ENCODE measurements around the gene MBP.

The MBP gene

GRCh38 chr18:77054606-77055428 is 77.8 kb downstream of the MBP start:
- DNase-seq: peak; percentile 85
- H3K9ac ChIP-seq (ENCODE audit: low read length): no peak overlapping the region
- H3K27me3 ChIP-seq (ENCODE audit: insufficient read depth, low read length, poor library complexity): no peaks in the 10 kb centered on the region
- H4K8ac ChIP-seq (ENCODE audit: low read depth, low read length): no peak overlapping the region
- H3K56ac ChIP-seq (ENCODE audit: low read length): peak overlapping the region; percentile 56
- no peaks in the 10 kb centered on the region for H3K36me3 ChIP-seq (ENCODE audit: control insufficient read depth, insufficient read depth, low read length)
- no peak overlapping the region for H3K23ac ChIP-seq (ENCODE audit: low read length)
- H2AK5ac ChIP-seq (ENCODE audit: low read length): no peak overlapping the region
- no CpG with 5 or more reads among the region's 15 CpGs for WGBS (ENCODE audit: extremely low coverage, insufficient coverage, low lambda C conversion rate)
- no peak overlapping the region for H3K27ac ChIP-seq (ENCODE audit: low read depth, low read length)
- no peak overlapping the region for H2BK120ac ChIP-seq (ENCODE audit: low read depth, low read length)
- H3K79me1 ChIP-seq (ENCODE audit: low read length): no peaks in the 10 kb centered on the region
- no peak overlapping the region for H3K4me2 ChIP-seq (ENCODE audit: low read length)
- no peak overlapping the region for H4K5ac ChIP-seq (ENCODE audit: low read length)
- no peak overlapping the region for H2BK5ac ChIP-seq (ENCODE audit: low read length)
- peaks cover 12% of the 10 kb centered on the region for H3K4me1 ChIP-seq (ENCODE audit: control insufficient read depth, low read depth, low read length)
- no peaks in the 10 kb centered on the region for H3K79me2 ChIP-seq (ENCODE audit: control insufficient read depth, insufficient read depth, low read length)
- no peak overlapping the region for H3K4ac ChIP-seq (ENCODE audit: low read depth, low read length)
- no peak overlapping the region for H3K4me3 ChIP-seq (ENCODE audit: low read length)
- no peak overlapping the region for H2BK15ac ChIP-seq (replicated peaks; ENCODE audit: low read depth)
- H3K18ac ChIP-seq (ENCODE audit: low read length): no peak overlapping the region

GRCh38 chr18:77054288-77054605 is 78.3 kb downstream of the MBP start:
- Histone ChIP-seq H4K8ac (ENCODE audit: low read depth, low read length) (no peak overlapping the region), H3K18ac (ENCODE audit: low read length) (no peak overlapping the region), H2BK5ac (ENCODE audit: low read length) (no peak overlapping the region), H3K27me3 (ENCODE audit: insufficient read depth, low read length, poor library complexity) (no peaks in the 10 kb centered on the region), H4K5ac (ENCODE audit: low read length) (no peak overlapping the region), H2BK15ac (replicated peaks; ENCODE audit: low read depth) (no peak overlapping the region), H2AK5ac (ENCODE audit: low read length) (no peak overlapping the region), H3K4me3 (ENCODE audit: low read length) (no peak overlapping the region), H3K36me3 (ENCODE audit: control insufficient read depth, insufficient read depth, low read length) (no peaks in the 10 kb centered on the region), H3K27ac (ENCODE audit: low read depth, low read length) (no peak overlapping the region), H3K4me2 (ENCODE audit: low read length) (no peak overlapping the region), H2BK120ac (ENCODE audit: low read depth, low read length) (no peak overlapping the region), H3K56ac (ENCODE audit: low read length) (peak overlapping the region; percentile 12), H3K9ac (ENCODE audit: low read length) (no peak overlapping the region), H3K79me1 (ENCODE audit: low read length) (no peaks in the 10 kb centered on the region), H3K23ac (ENCODE audit: low read length) (no peak overlapping the region), H3K4ac (ENCODE audit: low read depth, low read length) (no peak overlapping the region), H3K79me2 (ENCODE audit: control insufficient read depth, insufficient read depth, low read length) (no peaks in the 10 kb centered on the region), H3K4me1 (ENCODE audit: control insufficient read depth, low read depth, low read length) (peaks cover 12% of the 10 kb centered on the region)
- DNase-seq: no peak
- WGBS (ENCODE audit: extremely low coverage, insufficient coverage, low lambda C conversion rate): no CpG with 5 or more reads among the region's 6 CpGs

- H3K18ac ChIP-seq (ENCODE audit: low read length): no peak overlapping the region
- H3K4ac ChIP-seq (ENCODE audit: low read depth, low read length): no peak overlapping the region
- no peak for DNase-seq
- H3K27ac ChIP-seq (ENCODE audit: low read depth, low read length): no peak overlapping the region
- H4K5ac ChIP-seq (ENCODE audit: low read length): no peak overlapping the region
- H3K79me2 ChIP-seq (ENCODE audit: control insufficient read depth, insufficient read depth, low read length): no peaks in the 10 kb centered on the region
- H3K79me1 ChIP-seq (ENCODE audit: low read length): no peaks in the 10 kb centered on the region
- no peak overlapping the region for H2BK5ac ChIP-seq (ENCODE audit: low read length)
- H3K4me1 ChIP-seq (ENCODE audit: control insufficient read depth, low read depth, low read length): peaks cover 12% of the 10 kb centered on the region
- H4K8ac ChIP-seq (ENCODE audit: low read depth, low read length): no peak overlapping the region
- no peak overlapping the region for H3K9ac ChIP-seq (ENCODE audit: low read length)
- no peaks in the 10 kb centered on the region for H3K36me3 ChIP-seq (ENCODE audit: control insufficient read depth, insufficient read depth, low read length)
- H3K4me3 ChIP-seq (ENCODE audit: low read length): no peak overlapping the region
- no peak overlapping the region for H2BK120ac ChIP-seq (ENCODE audit: low read depth, low read length)
- H3K4me2 ChIP-seq (ENCODE audit: low read length): no peak overlapping the region
- H2AK5ac ChIP-seq (ENCODE audit: low read length): no peak overlapping the region
- H3K56ac ChIP-seq (ENCODE audit: low read length): no peak overlapping the region
- H2BK15ac ChIP-seq (replicated peaks; ENCODE audit: low read depth): no peak overlapping the region
- WGBS (ENCODE audit: extremely low coverage, insufficient coverage, low lambda C conversion rate): no CpG with 5 or more reads among the region's 18 CpGs
- H3K27me3 ChIP-seq (ENCODE audit: insufficient read depth, low read length, poor library complexity): no peaks in the 10 kb centered on the region
- H3K23ac ChIP-seq (ENCODE audit: low read length): no peak overlapping the region
Measured at GRCh38 chr18:77053616-77054287, 78.8 kb downstream of the MBP start.

GRCh38 chr18:77052983-77053309 is 79.6 kb downstream of the MBP start:
- Histone ChIP-seq H3K36me3 (ENCODE audit: control insufficient read depth, insufficient read depth, low read length) (no peaks in the 10 kb centered on the region), H3K4me1 (ENCODE audit: control insufficient read depth, low read depth, low read length) (peaks cover 12% of the 10 kb centered on the region), H3K27ac (ENCODE audit: low read depth, low read length) (no peak overlapping the region), H3K9ac (ENCODE audit: low read length) (no peak overlapping the region), H3K4me2 (ENCODE audit: low read length) (no peak overlapping the region), H3K79me2 (ENCODE audit: control insufficient read depth, insufficient read depth, low read length) (no peaks in the 10 kb centered on the region), H3K4me3 (ENCODE audit: low read length) (no peak overlapping the region), H2BK5ac (ENCODE audit: low read length) (no peak overlapping the region), H3K56ac (ENCODE audit: low read length) (no peak overlapping the region), H3K18ac (ENCODE audit: low read length) (no peak overlapping the region), H3K4ac (ENCODE audit: low read depth, low read length) (no peak overlapping the region), H2AK5ac (ENCODE audit: low read length) (no peak overlapping the region), H2BK15ac (replicated peaks; ENCODE audit: low read depth) (no peak overlapping the region), H3K23ac (ENCODE audit: low read length) (no peak overlapping the region), H4K5ac (ENCODE audit: low read length) (no peak overlapping the region), H4K8ac (ENCODE audit: low read depth, low read length) (no peak overlapping the region), H3K27me3 (ENCODE audit: insufficient read depth, low read length, poor library complexity) (no peaks in the 10 kb centered on the region), H3K79me1 (ENCODE audit: low read length) (no peaks in the 10 kb centered on the region), H2BK120ac (ENCODE audit: low read depth, low read length) (no peak overlapping the region)
- no CpG with 5 or more reads among the region's 5 CpGs for WGBS (ENCODE audit: extremely low coverage, insufficient coverage, low lambda C conversion rate)
- DNase-seq: no peak

- Histone ChIP-seq H3K4ac (ENCODE audit: low read depth, low read length) (no peak overlapping the region), H3K79me1 (ENCODE audit: low read length) (no peaks in the 10 kb centered on the region), H2BK5ac (ENCODE audit: low read length) (no peak overlapping the region), H3K27ac (ENCODE audit: low read depth, low read length) (no peak overlapping the region), H3K79me2 (ENCODE audit: control insufficient read depth, insufficient read depth, low read length) (no peaks in the 10 kb centered on the region), H4K5ac (ENCODE audit: low read length) (no peak overlapping the region), H2AK5ac (ENCODE audit: low read length) (no peak overlapping the region), H3K23ac (ENCODE audit: low read length) (no peak overlapping the region), H2BK15ac (replicated peaks; ENCODE audit: low read depth) (no peak overlapping the region), H3K4me2 (ENCODE audit: low read length) (no peak overlapping the region), H4K8ac (ENCODE audit: low read depth, low read length) (no peak overlapping the region), H3K27me3 (ENCODE audit: insufficient read depth, low read length, poor library complexity) (no peaks in the 10 kb centered on the region), H3K18ac (ENCODE audit: low read length) (no peak overlapping the region), H3K9ac (ENCODE audit: low read length) (no peak overlapping the region), H2BK120ac (ENCODE audit: low read depth, low read length) (no peak overlapping the region), H3K36me3 (ENCODE audit: control insufficient read depth, insufficient read depth, low read length) (no peaks in the 10 kb centered on the region), H3K4me1 (ENCODE audit: control insufficient read depth, low read depth, low read length) (peaks cover 12% of the 10 kb centered on the region), H3K4me3 (ENCODE audit: low read length) (no peak overlapping the region), H3K56ac (ENCODE audit: low read length) (no peak overlapping the region)
- DNase-seq: no peak
- no CpG with 5 or more reads among the region's 20 CpGs for WGBS (ENCODE audit: extremely low coverage, insufficient coverage, low lambda C conversion rate)
Measured at GRCh38 chr18:77052297-77052982, 80.1 kb downstream of the MBP start.

Measured in mesendoderm (in vitro differentiated cells).